SK-N-MC (cell line): Measurements from ENCODE around the gene SPG7.

ENCODE experiments used
- DNase-seq: peaks from one replicate; pipeline ENCODE4 v3.0.0-alpha.2; 2011; ENCODE audit warnings: low read depth, low spot score
- H3K27ac ChIP-seq: fragments of 200-600 bp; sonication (generic); 2 replicates; pipeline ENCODE4 v1.5.1; 2016; ENCODE audit warnings: mixed run types
- H3K36me3 ChIP-seq: fragments of 200-600 bp; sonication (generic); 2 replicates; pipeline ENCODE4 v1.6.1; 2017; ENCODE audit warnings: antibody characterized with exemption, low read length, mixed read lengths; ENCODE audit not compliant: insufficient read depth
- H3K4me3 ChIP-seq: fragments of 200-600 bp; sonication (generic); 2 replicates; pipeline ENCODE4 v1.5.1; 2016
- H3K9ac ChIP-seq: fragments of 200-600 bp; sonication (generic); 2 replicates; pipeline ENCODE4 v1.8.0; 2017; ENCODE audit warnings: mixed run types, mixed read lengths; ENCODE audit not compliant: insufficient read length
- H3K9me3 ChIP-seq: fragments of 200-600 bp; sonication (generic); 2 replicates; pipeline ENCODE4 v1.6.1; 2017; ENCODE audit warnings: low read depth, mild to moderate bottlenecking, antibody characterized with exemption, low read length, moderate library complexity, mixed read lengths
- EZH2 ChIP-seq: fragments of 200-600 bp; sonication (generic); IDR thresholded peaks from one replicate; pipeline ENCODE4 v1.6.1; 2017; ENCODE audit warnings: antibody characterized with exemption
- FOXP2 ChIP-seq: optimal IDR thresholded peaks from 2 replicates; pipeline ENCODE3; 2011; ENCODE audit warnings: mild to moderate bottlenecking, moderate library complexity; ENCODE audit not compliant: insufficient read depth; ENCODE audit errors: extremely low read length, control extremely low read depth
- POLR2AphosphoS5 ChIP-seq: IDR thresholded peaks from 2 replicates; pipeline ENCODE4 v1.6.1; 2012; ENCODE audit warnings: mild to moderate bottlenecking, low read depth, low read length, borderline replicate concordance

Gene SPG7

DNA sequence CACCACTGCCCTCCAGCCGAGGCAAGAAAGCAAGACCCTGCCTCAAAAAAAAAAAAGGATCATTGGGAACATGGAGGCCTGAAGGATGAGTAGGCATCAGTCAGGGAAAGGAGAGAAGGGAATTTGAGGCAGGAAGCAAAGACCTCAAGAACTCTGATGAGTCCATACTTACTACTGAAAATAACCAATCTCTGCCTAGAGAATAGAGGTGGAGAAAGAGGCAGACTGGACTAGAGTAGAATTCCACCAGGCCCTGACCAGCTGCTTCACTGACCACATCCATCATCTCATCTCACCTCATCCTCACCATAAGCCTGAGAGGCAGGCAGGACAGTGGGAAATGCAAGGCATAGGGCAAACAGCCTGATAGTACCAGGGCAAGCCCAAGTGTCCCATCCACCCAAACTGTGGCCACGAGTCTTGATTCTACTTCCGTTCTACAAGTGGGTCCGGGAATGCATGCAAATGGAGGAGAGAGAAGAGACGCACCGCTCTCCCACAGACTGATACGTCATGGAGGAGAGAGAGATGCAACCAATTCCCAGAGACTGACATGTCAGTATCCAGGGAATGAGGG, 35.0 kb upstream of the SPG7 start:
- no peak overlapping the region for H3K4me3 ChIP-seq
- H3K9ac ChIP-seq, result no peak overlapping the region
- no peak for DNase-seq
- H3K36me3 ChIP-seq, result no peaks in the 10 kb centered on the region
- no peaks in the 10 kb centered on the region for H3K9me3 ChIP-seq
- TF ChIP-seq EZH2 (no peak), FOXP2 (no peak), POLR2AphosphoS5 (no peak)
- H3K27ac ChIP-seq, result no peak overlapping the region

DNA sequence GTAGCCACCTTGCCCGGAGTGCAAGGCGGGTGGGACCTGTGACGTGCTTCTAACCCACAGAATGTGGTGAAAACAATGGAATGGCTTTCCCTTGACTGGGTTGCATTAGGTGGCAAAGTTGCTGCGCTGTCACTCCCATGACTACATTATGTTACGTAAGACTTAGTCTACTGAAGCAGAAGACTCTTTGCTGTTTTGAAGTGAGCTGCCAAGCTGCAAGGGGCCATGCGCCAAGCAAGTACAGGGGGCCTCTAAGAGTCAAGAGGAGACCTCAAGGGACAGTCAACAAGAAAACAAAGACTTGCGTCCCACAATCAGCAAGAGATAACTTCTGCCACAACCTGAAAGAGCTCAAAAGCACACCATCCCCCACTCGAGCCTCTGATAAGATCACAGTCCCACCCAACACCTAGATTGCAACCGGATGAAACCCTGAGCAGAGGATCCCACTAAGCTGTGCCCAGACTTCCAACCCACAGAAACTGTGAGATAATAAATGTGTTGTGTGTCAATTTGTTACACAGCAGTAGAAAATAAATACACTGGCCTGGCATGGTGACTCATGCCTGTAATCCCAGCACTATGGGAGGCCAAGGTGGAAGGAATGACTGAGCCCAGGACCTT, 34.3 kb upstream of the SPG7 start:
- TF ChIP-seq FOXP2, result no peak
- no peak for TF ChIP-seq EZH2
- TF ChIP-seq POLR2AphosphoS5, result no peak
- H3K9ac ChIP-seq, result no peak overlapping the region
- no peaks in the 10 kb centered on the region for H3K9me3 ChIP-seq
- DNase-seq, result no peak
- no peaks in the 10 kb centered on the region for H3K36me3 ChIP-seq
- no peak overlapping the region for H3K4me3 ChIP-seq
- no peak overlapping the region for H3K27ac ChIP-seq

DNA sequence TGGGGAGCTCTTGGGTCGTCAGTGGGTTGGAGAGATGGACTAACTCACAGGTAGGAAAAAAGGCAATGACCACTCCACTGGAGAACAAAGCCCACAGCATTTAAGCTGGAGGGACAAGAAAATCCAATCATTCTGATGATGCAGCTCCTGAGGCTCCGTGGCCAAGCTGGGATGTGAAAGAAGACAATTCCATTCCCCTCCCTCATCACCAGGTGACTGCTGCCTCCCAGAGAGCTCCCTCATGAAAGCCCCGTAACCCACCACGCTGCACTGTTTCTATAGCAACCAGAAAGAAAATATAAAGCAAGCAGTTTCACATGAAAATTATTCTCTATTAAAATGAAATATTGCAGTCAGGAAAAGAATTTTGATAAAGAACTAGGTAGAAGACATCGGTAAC, 33.1 kb upstream of the SPG7 start:
- no peaks in the 10 kb centered on the region for H3K9me3 ChIP-seq
- no peak overlapping the region for H3K9ac ChIP-seq
- no peak for DNase-seq
- TF ChIP-seq FOXP2 (no peak), POLR2AphosphoS5 (no peak), EZH2 (no peak)
- no peak overlapping the region for H3K27ac ChIP-seq
- no peak overlapping the region for H3K4me3 ChIP-seq
- H3K36me3 ChIP-seq, result no peaks in the 10 kb centered on the region

DNA sequence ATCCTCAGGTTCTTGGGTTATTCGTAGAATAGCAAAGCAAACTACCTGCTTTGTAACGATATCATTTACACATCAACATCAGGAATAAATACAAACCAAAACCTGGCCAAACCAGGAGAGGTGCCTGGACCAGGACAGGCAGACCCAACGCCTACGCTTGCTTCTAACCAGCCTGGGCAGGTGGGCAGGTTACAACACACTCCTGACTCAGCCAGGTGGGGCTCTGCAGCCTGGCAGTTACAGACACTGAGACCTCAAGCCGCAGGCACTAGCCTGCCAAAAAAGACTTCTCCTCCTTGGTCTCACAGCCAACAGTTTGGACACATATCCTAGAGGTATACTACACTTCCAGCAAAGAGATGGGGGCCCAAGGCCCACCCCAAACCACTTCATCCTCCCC, 31.8 kb upstream of the SPG7 start:
- TF ChIP-seq EZH2, result no peak
- no peak for TF ChIP-seq FOXP2
- no peak for TF ChIP-seq POLR2AphosphoS5

DNA sequence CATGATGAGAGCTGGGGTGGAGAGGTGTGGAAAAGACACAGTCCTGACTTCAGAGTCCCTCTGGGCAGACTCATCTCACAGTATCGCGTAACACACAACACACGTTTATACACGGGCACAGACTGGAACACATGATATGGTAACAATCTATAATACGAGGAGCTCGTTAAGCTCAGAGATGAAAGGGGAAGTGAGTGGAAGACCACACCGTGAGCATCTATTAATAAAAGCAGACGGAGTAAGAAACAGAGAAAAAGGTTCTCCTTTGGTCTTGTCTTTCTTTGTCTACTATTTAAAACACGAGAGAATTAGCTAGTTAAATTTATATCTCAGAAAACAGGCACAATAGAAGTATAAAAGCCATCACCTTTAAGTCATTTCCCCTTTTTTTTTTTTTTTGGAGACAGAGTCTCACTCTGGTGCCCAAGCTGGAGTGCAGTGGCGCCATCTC, 31.4 kb upstream of the SPG7 start:
- Histone ChIP-seq H3K9me3 (no peaks in the 10 kb centered on the region), H3K27ac (no peak overlapping the region), H3K9ac (no peak overlapping the region), H3K36me3 (no peaks in the 10 kb centered on the region), H3K4me3 (no peak overlapping the region)
- TF ChIP-seq EZH2 (no peak), POLR2AphosphoS5 (no peak), FOXP2 (no peak)
- DNase-seq, result no peak

More for the DNA sequence above, 31.8 kb upstream of the SPG7 start:
- no peak overlapping the region for H3K4me3 ChIP-seq
- H3K9ac ChIP-seq, result no peak overlapping the region
- H3K36me3 ChIP-seq, result no peaks in the 10 kb centered on the region
- no peak for DNase-seq
- no peaks in the 10 kb centered on the region for H3K9me3 ChIP-seq
- H3K27ac ChIP-seq, result no peak overlapping the region

DNA sequence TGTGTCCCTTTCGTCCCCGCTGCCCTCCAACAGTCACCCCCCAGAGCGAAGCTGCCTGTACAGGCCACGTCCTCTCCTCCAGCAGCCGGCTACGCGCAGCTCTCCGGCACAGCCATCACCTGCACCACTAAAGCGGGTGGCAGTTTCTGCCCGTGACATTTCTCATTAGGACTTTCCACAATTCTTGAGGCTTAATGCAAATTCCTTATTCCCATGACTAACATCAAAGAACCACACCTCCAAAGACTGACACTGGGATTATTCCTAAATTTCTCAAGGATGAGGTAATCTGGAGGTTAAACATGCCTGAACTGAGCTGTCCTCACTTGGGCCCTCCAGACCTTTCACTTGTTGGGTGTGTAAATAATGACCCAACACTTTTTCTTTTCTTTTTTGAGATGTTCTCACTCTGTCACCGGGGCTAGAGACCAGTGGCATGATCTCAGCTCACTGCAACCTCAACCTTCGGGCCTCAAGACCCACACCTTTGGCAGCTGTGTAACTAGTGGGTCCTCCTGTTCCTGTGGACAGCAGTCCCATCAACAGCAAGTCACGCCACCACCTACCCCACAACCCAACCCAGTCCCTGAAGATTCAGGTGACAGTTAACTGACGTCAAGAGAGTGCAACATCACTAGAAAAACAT, 29.5 kb upstream of the SPG7 start:
- no peak overlapping the region for H3K9ac ChIP-seq

DNA sequence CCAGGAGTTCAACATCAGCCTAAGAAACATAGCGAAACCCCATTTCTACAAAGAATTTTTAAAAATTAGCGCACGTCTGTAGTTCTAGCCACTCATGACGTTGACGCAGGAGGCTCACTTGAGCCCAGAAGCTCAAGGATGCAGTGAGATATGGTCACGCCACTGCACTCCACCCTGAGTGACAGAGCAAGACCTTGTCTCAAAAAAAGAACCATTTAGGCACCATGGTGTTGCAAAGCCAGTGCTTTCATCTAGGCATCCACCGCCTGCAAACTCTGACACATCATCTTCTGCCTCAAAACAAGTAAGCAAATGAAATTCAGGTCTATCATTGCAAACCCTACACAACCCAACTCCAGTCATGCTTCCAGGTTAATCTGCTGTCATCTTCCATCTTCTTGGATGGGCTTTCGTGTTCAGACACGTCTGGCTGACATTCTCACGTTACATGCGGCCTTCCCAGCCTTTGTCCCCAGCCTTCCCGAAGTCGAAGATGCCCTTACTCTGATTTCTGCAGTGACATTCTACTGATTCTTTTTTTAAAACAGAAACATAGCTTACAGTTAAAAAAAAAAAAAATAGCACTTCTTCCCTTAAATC, 26.7 kb upstream of the SPG7 start:
- no peak overlapping the region for H3K4me3 ChIP-seq
- H3K9me3 ChIP-seq, result no peaks in the 10 kb centered on the region
- DNase-seq, result no peak
- no peak overlapping the region for H3K27ac ChIP-seq
- no peaks in the 10 kb centered on the region; the same call in 1 of the 2 replicates for H3K36me3 ChIP-seq
- no peak for TF ChIP-seq EZH2
- TF ChIP-seq FOXP2, result no peak
- TF ChIP-seq POLR2AphosphoS5, result no peak
- no peak overlapping the region for H3K9ac ChIP-seq

More for the DNA sequence above, 29.5 kb upstream of the SPG7 start:
- no peaks in the 10 kb centered on the region; the same call in 1 of the 2 replicates for H3K36me3 ChIP-seq
- DNase-seq, result no peak
- H3K4me3 ChIP-seq, result no peak overlapping the region
- no peak overlapping the region for H3K27ac ChIP-seq
- H3K9me3 ChIP-seq, result no peaks in the 10 kb centered on the region
- TF ChIP-seq EZH2 (no peak), POLR2AphosphoS5 (no peak), FOXP2 (no peak)

DNA sequence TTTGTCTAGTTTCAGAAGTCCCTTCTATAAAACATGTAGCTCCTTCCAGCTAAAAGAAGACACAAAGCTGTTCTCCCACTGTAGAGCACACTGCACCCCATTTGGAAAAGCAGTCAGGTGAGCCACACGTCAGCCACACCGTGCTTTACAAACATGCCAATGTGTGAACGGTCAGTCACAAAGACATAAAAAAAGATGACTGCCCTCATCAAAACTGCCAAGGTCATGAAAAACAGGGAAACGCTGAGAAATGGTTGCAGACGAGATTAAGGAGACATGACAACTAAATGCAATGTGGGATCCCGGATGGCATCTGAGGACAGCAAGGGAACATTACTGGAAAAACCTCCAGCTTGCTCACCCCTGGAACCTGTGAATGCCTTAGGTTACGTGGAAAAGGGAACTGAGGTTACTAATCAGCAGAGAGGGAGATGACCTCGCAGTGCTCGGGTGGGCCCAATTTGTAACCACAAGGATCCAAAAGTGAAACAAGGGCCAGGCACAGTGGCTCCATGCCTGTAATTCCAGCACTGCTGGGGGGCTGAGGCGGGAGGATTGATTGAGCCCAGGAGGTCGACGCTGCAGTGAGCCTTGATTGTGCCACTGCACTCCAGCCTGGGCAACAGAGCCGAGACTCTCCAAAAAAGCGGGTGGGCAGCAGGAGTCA, 25.9 kb upstream of the SPG7 start:
- TF ChIP-seq POLR2AphosphoS5, result no peak
- TF ChIP-seq EZH2, result no peak
- no peak for TF ChIP-seq FOXP2
- no peak overlapping the region for H3K27ac ChIP-seq
- DNase-seq, result no peak

More for the DNA sequence above, 25.9 kb upstream of the SPG7 start:
- no peaks in the 10 kb centered on the region for H3K9me3 ChIP-seq
- H3K36me3 ChIP-seq, result no peaks in the 10 kb centered on the region; the same call in 1 of the 2 replicates
- H3K4me3 ChIP-seq, result no peak overlapping the region
- no peak overlapping the region for H3K9ac ChIP-seq
